Caco-2 (cell line): ENCODE data around the gene DTX1. TPM values are rescaled to one million over a fixed set of nuclear protein-coding genes. Genes with fewer than 3 reads are reported as not detected.

Source experiments
- BruUV-seq: library from RNA; stranded (reverse); fragments of 400-500 nt; replicated peaks from 2 replicates; lab custom pipeline; 2021; lab: Mats Ljungman, UMichigan
- CTCF ChIA-PET: fragments of 300-600 bp; sonication (Branson Sonifier 250); formaldehyde crosslinking; loops from one replicate; lab custom pipeline; 2022; ENCODE audit warnings: antibody characterized with exemption; lab: Charles Lee
- POLR2A ChIA-PET: fragments of 300-600 bp; sonication (Branson Sonifier 250); formaldehyde crosslinking; loops from one replicate; lab custom pipeline; 2022; ENCODE audit warnings: antibody characterized with exemption; lab: Charles Lee
- DNase-seq, 2 experiments: peaks; one replicate each; pipeline versions ENCODE4 v3.0.0 to v3.0.0-alpha.2; 2020 to 2022
- H3K27me3 ChIP-seq: replicated peaks from 2 replicates; pipeline ENCODE4 v1.6.0; 2011; ENCODE audit warnings: low read length; ENCODE audit not compliant: control insufficient read depth, insufficient read depth
- H3K36me3 ChIP-seq: 2 replicates; pipeline ENCODE4 v1.5.1; 2011; ENCODE audit warnings: low read length; ENCODE audit not compliant: control insufficient read depth, insufficient read depth
- H3K4me1 ChIP-seq: fragments of 250-450 bp; sonication (Bioruptor Pico); 2 replicates; pipeline ENCODE4 v1.5.1; 2020; ENCODE audit warnings: mild to moderate bottlenecking
- H3K4me3 ChIP-seq: 2 replicates; pipeline ENCODE4 v1.5.1; 2011; ENCODE audit warnings: low read depth, mild to moderate bottlenecking, control low read depth, low read length
- H3K9me3 ChIP-seq: fragments of 250-450 bp; sonication (Bioruptor Pico); 2 replicates; pipeline ENCODE4 v1.5.1; 2020; ENCODE audit warnings: mild to moderate bottlenecking, moderate library complexity
- H3K27ac Mint-ChIP-seq: one replicate; pipeline ENCODE4 v1.8.0; 2022; ENCODE audit warnings: mixed read lengths; ENCODE audit not compliant: unreplicated experiment
- H3K27me3 Mint-ChIP-seq: one replicate; pipeline ENCODE4 v1.8.0; 2022; ENCODE audit warnings: mixed read lengths; ENCODE audit not compliant: insufficient read depth, unreplicated experiment
- H3K36me3 Mint-ChIP-seq: one replicate; pipeline ENCODE4 v1.8.0; 2022; ENCODE audit warnings: mild to moderate bottlenecking, mixed read lengths; ENCODE audit not compliant: insufficient read depth, unreplicated experiment
- H3K4me1 Mint-ChIP-seq: one replicate; pipeline ENCODE4 v1.8.0; 2022; ENCODE audit warnings: low read depth, mixed read lengths; ENCODE audit not compliant: unreplicated experiment
- H3K4me3 Mint-ChIP-seq: one replicate; pipeline ENCODE4 v1.8.0; 2022; ENCODE audit warnings: mild to moderate bottlenecking, moderate library complexity, mixed read lengths; ENCODE audit not compliant: unreplicated experiment
- H3K9me3 Mint-ChIP-seq: one replicate; pipeline ENCODE4 v1.8.0; 2022; ENCODE audit warnings: mixed read lengths; ENCODE audit not compliant: unreplicated experiment
- CTCF ChIP-seq, 2 experiments: fragments of 200-600 bp in 1 of 2; IDR thresholded peaks; 1 replicate in 1 of 2; 2 replicates in 1 of 2; pipeline versions ENCODE4 v1.5.1 to v1.8.0; 2011 to 2022; ENCODE audit warnings: antibody characterized with exemption in 1 of 2, control low read depth in 1 of 2, inconsistent platforms in 1 of 2, low read depth in 1 of 2, low read length in 1 of 2, mild to moderate bottlenecking in 1 of 2, moderate library complexity in 1 of 2; ENCODE audit not compliant: insufficient read depth in 1 of 2, severe bottlenecking in 1 of 2, unreplicated experiment in 1 of 2
- intact Hi-C: fragments of 100-400 bp; cut with micrococcal nuclease; formaldehyde crosslinking; loops from one replicate; pipeline ENCODE4 v1.10.0; 2022; ENCODE audit not compliant: unreplicated experiment
- total RNA-seq: library from RNA; stranded (reverse); gene quantifications from 2 replicates; pipeline ENCODE4 v1.2.3, GENCODE V29; 2022

Gene DTX1
- total RNA-seq, 1 experiment from 2014 or later: not detected

- no peak for TF ChIP-seq CTCF (IDR thresholded peaks at IDR 0.05; ENCODE audit: insufficient read depth in 1 of 2, low read depth in 1 of 2, low read length in 1 of 2, severe bottlenecking in 1 of 2, unreplicated experiment in 1 of 2)
- ChIA-PET CTCF (no interaction called here), POLR2A (no interaction called here)
- Mint-ChIP-seq H3K27me3 (peaks cover 8% of the 10 kb centered on the region), H3K36me3 (no peaks in the 10 kb centered on the region), H3K4me3 (no peak overlapping the region), H3K9me3 (no peaks in the 10 kb centered on the region), H3K4me1 (no peaks in the 10 kb centered on the region), H3K27ac (no peak overlapping the region)
- Histone ChIP-seq H3K27me3 (no peaks in the 10 kb centered on the region), H3K36me3 (no peaks in the 10 kb centered on the region), H3K4me3 (no peak overlapping the region), H3K4me1 (no peaks in the 10 kb centered on the region), H3K9me3 (no peaks in the 10 kb centered on the region)
- intact Hi-C loops: no loop called here
- BruUV-seq: no TSS peak
- DNase-seq: no peak
Measured at GRCh38 chr12:113051759-113052158, 4.8 kb upstream of the DTX1 start.

GRCh38 chr12:113052326-113052725 is 4.2 kb upstream of the DTX1 start:
- ChIA-PET CTCF (no interaction called here), POLR2A (no interaction called here)
- Histone ChIP-seq H3K9me3 (no peaks in the 10 kb centered on the region), H3K27me3 (no peaks in the 10 kb centered on the region), H3K4me1 (no peaks in the 10 kb centered on the region), H3K4me3 (no peak overlapping the region), H3K36me3 (no peaks in the 10 kb centered on the region)
- Mint-ChIP-seq H3K27ac (no peak overlapping the region), H3K4me1 (no peaks in the 10 kb centered on the region), H3K4me3 (no peak overlapping the region), H3K27me3 (peaks cover 8% of the 10 kb centered on the region), H3K9me3 (no peaks in the 10 kb centered on the region), H3K36me3 (no peaks in the 10 kb centered on the region)
- no TSS peak for BruUV-seq
- TF ChIP-seq CTCF (IDR thresholded peaks at IDR 0.05; ENCODE audit: insufficient read depth in 1 of 2, low read depth in 1 of 2, low read length in 1 of 2, severe bottlenecking in 1 of 2, unreplicated experiment in 1 of 2): no peak
- DNase-seq: no peak
- intact Hi-C loops: no loop called here

- Mint-ChIP-seq H3K9me3 (no peaks in the 10 kb centered on the region), H3K4me1 (no peaks in the 10 kb centered on the region), H3K4me3 (no peak overlapping the region), H3K27me3 (peaks cover 8% of the 10 kb centered on the region), H3K36me3 (no peaks in the 10 kb centered on the region), H3K27ac (no peak overlapping the region)
- Histone ChIP-seq H3K4me1 (no peaks in the 10 kb centered on the region), H3K36me3 (no peaks in the 10 kb centered on the region), H3K27me3 (no peaks in the 10 kb centered on the region), H3K4me3 (no peak overlapping the region), H3K9me3 (no peaks in the 10 kb centered on the region)
- ChIA-PET CTCF (interaction anchor here (0.8 kb wide), 1 partner anchor 98 kb away, joined by 3 read pairs; no protein-coding TSS in a partner anchor), POLR2A (no interaction called here)
- no peak for TF ChIP-seq CTCF (IDR thresholded peaks at IDR 0.05; ENCODE audit: insufficient read depth in 1 of 2, low read depth in 1 of 2, low read length in 1 of 2, severe bottlenecking in 1 of 2, unreplicated experiment in 1 of 2)
- BruUV-seq: no TSS peak
- intact Hi-C loops: no loop called here
- DNase-seq: no peak
Measured at GRCh38 chr12:113054948-113055486, 1.5 kb upstream of the DTX1 start.
